GM12801 (cell line): ENCODE measurements around the gene VHLL.

Experiments used
- TF ChIP-seq, protein P1 (sequence below): IDR thresholded peaks from one replicate; pipeline ENCODE4 v1.5.1; 2011; ENCODE audit warnings: control low read depth; ENCODE audit not compliant: insufficient read length; ENCODE audit errors: extremely low read depth

VHLL gene

DNA sequence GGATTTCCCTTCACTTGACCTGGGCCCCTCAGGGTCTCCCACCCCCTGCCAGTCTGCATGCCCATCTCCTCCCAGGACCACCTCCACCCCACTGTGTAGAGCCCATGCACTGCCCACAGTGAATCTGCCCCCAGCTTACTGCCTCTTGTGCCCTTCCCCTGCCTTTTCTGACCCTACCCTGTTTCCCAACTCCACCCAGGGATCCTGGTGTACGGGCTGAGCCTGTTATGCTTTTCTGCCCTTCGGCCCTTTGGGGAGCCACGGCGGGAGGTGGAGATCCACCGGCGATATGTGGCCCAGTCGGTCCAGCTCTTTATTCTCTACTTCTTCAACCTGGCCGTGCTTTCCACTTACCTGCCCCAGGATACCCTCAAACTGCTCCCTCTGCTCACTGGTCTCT, 13.0 kb downstream of the VHLL start:
- TF ChIP-seq, protein P1, sequence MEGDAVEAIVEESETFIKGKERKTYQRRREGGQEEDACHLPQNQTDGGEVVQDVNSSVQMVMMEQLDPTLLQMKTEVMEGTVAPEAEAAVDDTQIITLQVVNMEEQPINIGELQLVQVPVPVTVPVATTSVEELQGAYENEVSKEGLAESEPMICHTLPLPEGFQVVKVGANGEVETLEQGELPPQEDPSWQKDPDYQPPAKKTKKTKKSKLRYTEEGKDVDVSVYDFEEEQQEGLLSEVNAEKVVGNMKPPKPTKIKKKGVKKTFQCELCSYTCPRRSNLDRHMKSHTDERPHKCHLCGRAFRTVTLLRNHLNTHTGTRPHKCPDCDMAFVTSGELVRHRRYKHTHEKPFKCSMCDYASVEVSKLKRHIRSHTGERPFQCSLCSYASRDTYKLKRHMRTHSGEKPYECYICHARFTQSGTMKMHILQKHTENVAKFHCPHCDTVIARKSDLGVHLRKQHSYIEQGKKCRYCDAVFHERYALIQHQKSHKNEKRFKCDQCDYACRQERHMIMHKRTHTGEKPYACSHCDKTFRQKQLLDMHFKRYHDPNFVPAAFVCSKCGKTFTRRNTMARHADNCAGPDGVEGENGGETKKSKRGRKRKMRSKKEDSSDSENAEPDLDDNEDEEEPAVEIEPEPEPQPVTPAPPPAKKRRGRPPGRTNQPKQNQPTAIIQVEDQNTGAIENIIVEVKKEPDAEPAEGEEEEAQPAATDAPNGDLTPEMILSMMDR: no peak

DNA sequence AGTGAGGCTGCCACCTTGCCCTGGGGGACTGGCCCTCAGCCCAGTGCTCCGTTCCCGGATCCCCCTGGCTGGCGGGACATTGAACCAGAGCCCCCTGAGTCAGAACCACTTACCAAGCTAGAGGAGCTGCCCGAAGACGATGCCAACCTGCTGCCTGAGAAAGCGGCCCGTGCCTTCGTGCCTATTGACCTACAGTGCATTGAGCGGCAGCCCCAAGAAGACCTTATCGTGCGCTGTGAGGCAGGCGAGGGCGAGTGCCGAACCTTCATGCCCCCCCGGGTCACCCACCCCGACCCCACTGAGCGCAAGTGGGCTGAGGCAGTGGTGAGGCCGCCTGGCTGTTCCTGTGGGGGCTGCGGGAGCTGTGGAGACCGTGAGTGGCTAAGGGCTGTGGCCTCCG, 13.7 kb downstream of the VHLL start:
- TF ChIP-seq, protein P1: no peak

DNA sequence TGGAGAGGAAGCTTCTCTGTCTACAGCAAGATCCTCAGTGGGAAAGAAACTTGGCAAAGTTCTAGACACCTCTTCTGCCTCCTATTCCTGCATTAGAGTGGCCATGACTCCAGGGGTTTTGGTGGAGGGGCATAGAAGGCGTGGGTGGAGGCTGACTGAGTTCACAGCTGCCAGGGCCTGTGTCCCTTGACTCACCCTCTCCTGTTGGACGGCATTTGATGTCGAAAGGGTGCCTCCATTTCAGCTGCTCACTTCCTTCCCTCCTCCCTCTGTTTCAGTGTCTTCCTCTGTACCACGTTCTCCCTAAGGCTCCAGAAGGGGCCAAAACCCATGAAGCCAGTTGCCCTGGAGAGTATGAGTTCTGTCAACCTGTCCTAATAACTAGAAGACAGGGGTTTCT, 14.3 kb downstream of the VHLL start:
- TF ChIP-seq, protein P1: no peak

DNA sequence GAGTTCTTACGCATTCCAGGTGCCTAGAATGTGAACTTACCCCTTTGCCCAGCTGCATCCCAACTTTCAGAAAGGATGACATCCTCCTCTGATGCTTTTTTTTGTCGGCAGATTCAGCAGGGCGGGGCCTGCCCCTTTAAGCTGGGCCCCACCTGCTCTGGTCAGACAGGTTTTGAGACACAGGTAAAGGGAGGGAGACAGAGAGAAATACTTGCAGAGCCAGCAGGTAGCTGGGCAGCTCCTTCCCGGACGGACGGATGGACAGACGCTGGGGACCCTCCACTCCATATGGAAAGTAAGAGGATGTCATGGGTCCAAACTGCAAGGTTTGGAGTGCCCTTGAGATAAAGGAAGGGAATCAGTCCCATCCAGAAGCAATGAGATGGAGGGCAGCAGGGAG, 15.0 kb downstream of the VHLL start, which contains the start of gene TMEM79:
TSS of gene TMEM79 (plus strand) at position 214 of the 400 bp plus-strand sequence. CDS start 902 bp downstream, outside the sequence.
- TF ChIP-seq, protein P1: no peak

DNA sequence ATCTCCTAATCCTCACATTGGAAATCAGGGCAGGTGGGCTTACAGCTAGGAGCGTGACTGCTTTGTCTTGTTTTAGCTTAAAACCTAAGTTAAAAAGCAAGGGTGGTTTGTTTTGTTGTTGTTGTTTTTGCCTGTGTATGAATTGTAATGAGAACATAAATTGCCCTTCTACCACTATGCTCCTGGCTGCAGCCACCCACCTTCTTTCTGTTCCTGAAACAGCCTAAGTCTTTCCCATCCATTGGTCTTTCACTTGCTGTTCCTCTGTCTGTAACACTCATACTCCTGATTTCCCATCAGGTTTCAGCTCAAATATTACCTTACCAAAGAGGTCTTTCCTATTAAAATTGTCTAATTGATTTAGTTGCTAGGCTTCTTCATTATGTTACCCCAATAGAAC, 15.6 kb downstream of the VHLL start:
- TF ChIP-seq, protein P1: no peak

DNA sequence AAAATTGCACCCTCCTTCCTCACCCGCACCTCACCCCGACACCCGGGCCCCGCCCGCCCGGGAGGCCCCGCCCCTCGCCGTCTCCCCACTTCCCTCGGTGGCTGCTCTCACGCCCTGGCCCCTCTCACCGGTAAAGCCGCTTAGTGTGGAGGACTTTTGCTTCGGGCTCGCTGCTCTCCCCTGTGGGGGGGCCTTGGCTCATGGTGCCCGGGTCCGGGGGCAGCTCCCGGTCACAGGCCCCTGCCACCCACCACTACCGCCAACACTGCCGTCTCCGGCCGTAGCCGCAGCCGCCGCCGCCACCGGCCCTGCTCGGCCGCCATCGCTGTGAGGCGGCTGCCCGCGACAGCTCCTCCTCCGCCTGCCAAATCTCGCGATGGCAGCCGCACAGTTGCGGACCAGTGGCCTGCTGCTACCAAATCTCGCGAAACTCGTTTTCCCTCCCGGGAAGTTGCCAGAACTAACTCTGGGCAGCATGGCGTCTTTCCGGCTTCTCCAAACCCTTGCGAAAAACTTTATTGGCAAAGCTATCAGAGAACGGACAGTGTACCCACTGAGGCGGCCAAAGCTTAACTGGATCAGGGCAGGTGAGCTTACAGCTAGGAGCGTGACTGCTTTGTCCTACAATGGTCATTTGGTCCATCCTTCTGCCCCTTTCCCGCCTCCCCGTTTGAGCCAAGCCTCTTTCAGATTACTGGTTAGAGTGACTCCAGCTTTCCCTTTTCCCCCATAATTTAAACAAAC, 16.5 kb downstream of the VHLL start, which contains the start of gene SMG5:
TSS of gene SMG5 (minus strand) at position 347 of the 744 bp plus-strand sequence. CDS start at position 202, 145 bp downstream.
- TF ChIP-seq, protein P1: no peak

DNA sequence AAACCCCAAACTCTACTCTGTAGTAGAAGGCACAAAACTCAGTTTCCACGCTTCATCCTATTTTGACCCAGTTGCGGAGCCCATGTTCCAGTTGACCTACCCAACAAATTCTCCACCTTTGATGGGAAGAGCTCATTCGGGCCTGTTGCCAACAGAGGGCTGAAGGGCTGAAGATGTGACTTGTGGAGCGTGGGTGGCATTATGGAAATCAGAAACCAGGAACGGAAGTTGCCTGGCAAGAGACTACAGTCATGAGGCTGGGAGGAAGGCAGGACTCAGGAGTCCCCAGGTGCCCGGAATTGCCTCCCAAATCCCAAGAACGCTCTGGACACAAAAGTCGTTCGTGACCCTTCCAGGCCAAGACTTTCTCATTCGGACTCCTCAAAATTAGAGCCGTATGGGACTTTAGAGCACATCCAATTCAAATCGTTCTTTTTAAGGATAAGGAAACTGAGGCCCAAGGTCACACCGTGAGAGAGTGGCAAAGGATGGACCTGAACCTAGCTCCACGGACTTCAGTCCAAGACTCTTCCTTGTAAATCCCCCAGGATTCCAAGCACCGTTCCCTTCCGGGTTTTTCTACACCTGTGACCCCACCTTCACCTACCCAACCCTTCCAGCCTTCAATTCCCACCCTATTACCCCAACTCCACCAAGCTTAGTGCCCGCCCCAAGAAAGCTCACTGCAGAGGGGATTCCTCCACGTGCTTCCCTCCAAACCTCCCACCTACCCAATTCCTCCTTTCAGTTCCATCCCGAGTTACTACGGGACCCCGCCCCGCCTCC, 17.2 kb downstream of the VHLL start:
- TF ChIP-seq, protein P1: no peak
